ENCODE data around the gene SP140L.

DNA sequence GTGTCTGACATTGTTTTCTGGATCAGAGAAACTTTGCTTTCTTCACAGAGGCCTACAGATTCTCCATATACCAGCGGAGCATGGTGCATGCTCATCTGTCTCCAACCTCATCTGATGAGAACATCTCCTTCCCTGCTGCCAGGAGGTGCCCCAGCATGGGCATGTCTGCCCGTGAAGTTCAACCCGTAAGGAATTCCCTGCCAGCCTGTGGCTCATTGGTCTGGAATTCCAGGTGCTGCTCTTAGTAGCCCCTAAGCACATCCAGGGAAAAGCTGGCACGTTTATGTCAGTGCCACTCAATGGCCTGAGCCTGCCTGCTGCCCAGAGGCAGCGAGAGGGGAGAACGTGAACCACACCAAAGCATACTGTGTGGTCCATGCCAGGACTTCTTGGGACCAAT lies 87.3 kb downstream of the SP140L start:
- no peak for TF ChIP-seq REST (IDR thresholded peaks at IDR 0.05; ENCODE audit: insufficient read depth in 1 of 2, low read depth in 2 of 2, low read length in 2 of 2)
- no peak for TF ChIP-seq TAF1 (IDR thresholded peaks at IDR 0.05; ENCODE audit: borderline replicate concordance, insufficient read depth, low read length)
- no peak for TF ChIP-seq POLR2AphosphoS5 (IDR thresholded peaks at IDR 0.05; ENCODE audit: low read depth, low read length)
- TF ChIP-seq SIN3A (IDR thresholded peaks at IDR 0.05; ENCODE audit: borderline replicate concordance, insufficient read depth, low read length) = no peak
- TF ChIP-seq FOXP2 (optimal IDR thresholded peaks at IDR 0.05; ENCODE audit: borderline replicate concordance, extremely low read depth, extremely low read length, insufficient read depth) = no peak

Measured in PFSK-1 (cell line).